ENCODE data around the gene CETP. TPM values are rescaled to one million over a fixed set of nuclear protein-coding genes. Genes with fewer than 3 reads are reported as not detected.

Gene CETP
- total and polyA plus RNA-seq, 9 of the 15 experiments (the other 6 are each of a cell fraction or from before 2014, with no cell fraction given): 0.07 to 0.11 TPM; not detected in 7

DNA sequence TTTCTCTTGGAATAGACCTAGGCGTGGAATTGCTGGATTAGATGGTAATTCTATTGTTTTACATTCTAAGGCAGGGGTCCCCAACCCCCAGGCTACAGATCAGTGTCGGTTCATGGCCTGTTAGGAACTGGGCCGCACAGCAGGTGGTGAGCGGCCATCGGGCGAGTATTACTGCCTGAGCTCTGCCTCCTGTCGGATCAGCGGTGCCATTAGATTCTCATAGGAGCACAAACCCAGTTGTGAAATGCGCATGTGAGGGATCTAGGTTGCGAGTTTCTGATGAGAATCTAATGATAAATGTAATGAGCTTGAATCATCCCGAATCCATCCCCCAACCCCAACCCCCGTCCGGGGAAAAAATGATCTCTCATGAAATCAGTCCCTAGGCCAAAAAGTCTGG lies 50.6 kb downstream of the CETP start:
- Histone ChIP-seq H3K9me3 (replicated peaks; ENCODE audit: control insufficient read depth, insufficient read depth, low read depth, low read length) (no peaks in the 10 kb centered on the region), H3K4me1 (replicated peaks in 1 of 2; ENCODE audit: control insufficient read depth in 2 of 2, insufficient read depth in 2 of 2, low read length in 2 of 2) (no peaks in the 10 kb centered on the region), H3K9ac (ENCODE audit: insufficient read depth in 1 of 2, low read depth in 2 of 2, low read length in 2 of 2) (no peak overlapping the region), H3K79me2 (ENCODE audit: control insufficient read depth, insufficient read depth, low read length) (no peaks in the 10 kb centered on the region), H3K9me1 (ENCODE audit: control insufficient read depth, insufficient read depth, low read length) (no peaks in the 10 kb centered on the region), H3K4me2 (ENCODE audit: insufficient read depth, low read length) (no peak overlapping the region; the same call in 1 of the 2 replicates), H2AFZ (ENCODE audit: low read depth, low read length) (0 out of 2 replicates have a peak overlapping the region, but pooled peaks have one; percentile 3), H4K20me1 (replicated peaks; ENCODE audit: control insufficient read depth, insufficient read depth, low read length) (no peaks in the 10 kb centered on the region), H3K27ac (ENCODE audit: extremely low read depth, low read depth, low read length) (no peak overlapping the region), H3K36me3 (ENCODE audit: control insufficient read depth, insufficient read depth, low read length) (no peaks in the 10 kb centered on the region), H3K4me3 (no peak overlapping the region), H3K27me3 (ENCODE audit: control insufficient read depth in 2 of 2, insufficient read depth in 2 of 2, low read length in 2 of 2) (peaks cover 25 to 28% of the 10 kb centered on the region in 2 experiments)
- 6% methylated on average over 13 of the region's 13 CpGs for WGBS (ENCODE audit: insufficient coverage, low coverage, missing lambda C conversion rate)
- in situ Hi-C loops (cut with MboI): no loop called here
- FAIRE-seq (peak; percentile 32), ATAC-seq (peak; percentile 90), DNase-seq (ENCODE audit: extremely low read depth in 1 of 4, low spot score in 3 of 4) (peak in 1 of 4 experiments; percentile 44)
- BruUV-seq (replicated peaks): no TSS peak
- POLR2A ChIA-PET: interaction anchor here (0.5 to 1.2 kb wide), 2 partner anchors 10 to 747 kb away, joined by 3 to 5 read pairs; no protein-coding TSS in a partner anchor
- intact Hi-C loops (cut with micrococcal nuclease): no loop called here
- CTCF ChIA-PET (ENCODE audit: low intra/inter-chr PET ratio): no interaction called here
- TF ChIP-seq ZNF23 (CRISPR knock-in tag; IDR thresholded peaks at IDR 0.05) (no peak), POLR2AphosphoS5 (IDR thresholded peaks at IDR 0.05; ENCODE audit: control insufficient read depth, insufficient read depth, low read depth, low read length) (no peak), HNRNPUL1 (IDR thresholded peaks at IDR 0.05; ENCODE audit: low read length) (no peak), IFI16 (CRISPR knock-in tag; IDR thresholded peaks at IDR 0.05) (no peak), ZSCAN29 (IDR thresholded peaks at IDR 0.05) (no peak), SRSF3 (IDR thresholded peaks at IDR 0.05; ENCODE audit: insufficient read depth, low read length) (no peak), L3MBTL2 (IDR thresholded peaks at IDR 0.05) (peak; percentile 45; the same call in 1 of the 2 replicates)
- TF ChIP-seq, protein P1, sequence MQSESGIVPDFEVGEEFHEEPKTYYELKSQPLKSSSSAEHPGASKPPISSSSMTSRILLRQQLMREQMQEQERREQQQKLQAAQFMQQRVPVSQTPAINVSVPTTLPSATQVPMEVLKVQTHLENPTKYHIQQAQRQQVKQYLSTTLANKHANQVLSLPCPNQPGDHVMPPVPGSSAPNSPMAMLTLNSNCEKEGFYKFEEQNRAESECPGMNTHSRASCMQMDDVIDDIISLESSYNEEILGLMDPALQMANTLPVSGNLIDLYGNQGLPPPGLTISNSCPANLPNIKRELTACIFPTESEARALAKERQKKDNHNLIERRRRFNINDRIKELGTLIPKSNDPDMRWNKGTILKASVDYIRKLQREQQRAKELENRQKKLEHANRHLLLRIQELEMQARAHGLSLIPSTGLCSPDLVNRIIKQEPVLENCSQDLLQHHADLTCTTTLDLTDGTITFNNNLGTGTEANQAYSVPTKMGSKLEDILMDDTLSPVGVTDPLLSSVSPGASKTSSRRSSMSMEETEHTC (IDR thresholded peaks at IDR 0.05): no peak
- TF ChIP-seq, protein P2, sequence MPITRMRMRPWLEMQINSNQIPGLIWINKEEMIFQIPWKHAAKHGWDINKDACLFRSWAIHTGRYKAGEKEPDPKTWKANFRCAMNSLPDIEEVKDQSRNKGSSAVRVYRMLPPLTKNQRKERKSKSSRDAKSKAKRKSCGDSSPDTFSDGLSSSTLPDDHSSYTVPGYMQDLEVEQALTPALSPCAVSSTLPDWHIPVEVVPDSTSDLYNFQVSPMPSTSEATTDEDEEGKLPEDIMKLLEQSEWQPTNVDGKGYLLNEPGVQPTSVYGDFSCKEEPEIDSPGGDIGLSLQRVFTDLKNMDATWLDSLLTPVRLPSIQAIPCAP (CRISPR knock-in tag; IDR thresholded peaks at IDR 0.05; ENCODE audit: borderline replicate concordance): no peak
- TF ChIP-seq, protein P3, sequence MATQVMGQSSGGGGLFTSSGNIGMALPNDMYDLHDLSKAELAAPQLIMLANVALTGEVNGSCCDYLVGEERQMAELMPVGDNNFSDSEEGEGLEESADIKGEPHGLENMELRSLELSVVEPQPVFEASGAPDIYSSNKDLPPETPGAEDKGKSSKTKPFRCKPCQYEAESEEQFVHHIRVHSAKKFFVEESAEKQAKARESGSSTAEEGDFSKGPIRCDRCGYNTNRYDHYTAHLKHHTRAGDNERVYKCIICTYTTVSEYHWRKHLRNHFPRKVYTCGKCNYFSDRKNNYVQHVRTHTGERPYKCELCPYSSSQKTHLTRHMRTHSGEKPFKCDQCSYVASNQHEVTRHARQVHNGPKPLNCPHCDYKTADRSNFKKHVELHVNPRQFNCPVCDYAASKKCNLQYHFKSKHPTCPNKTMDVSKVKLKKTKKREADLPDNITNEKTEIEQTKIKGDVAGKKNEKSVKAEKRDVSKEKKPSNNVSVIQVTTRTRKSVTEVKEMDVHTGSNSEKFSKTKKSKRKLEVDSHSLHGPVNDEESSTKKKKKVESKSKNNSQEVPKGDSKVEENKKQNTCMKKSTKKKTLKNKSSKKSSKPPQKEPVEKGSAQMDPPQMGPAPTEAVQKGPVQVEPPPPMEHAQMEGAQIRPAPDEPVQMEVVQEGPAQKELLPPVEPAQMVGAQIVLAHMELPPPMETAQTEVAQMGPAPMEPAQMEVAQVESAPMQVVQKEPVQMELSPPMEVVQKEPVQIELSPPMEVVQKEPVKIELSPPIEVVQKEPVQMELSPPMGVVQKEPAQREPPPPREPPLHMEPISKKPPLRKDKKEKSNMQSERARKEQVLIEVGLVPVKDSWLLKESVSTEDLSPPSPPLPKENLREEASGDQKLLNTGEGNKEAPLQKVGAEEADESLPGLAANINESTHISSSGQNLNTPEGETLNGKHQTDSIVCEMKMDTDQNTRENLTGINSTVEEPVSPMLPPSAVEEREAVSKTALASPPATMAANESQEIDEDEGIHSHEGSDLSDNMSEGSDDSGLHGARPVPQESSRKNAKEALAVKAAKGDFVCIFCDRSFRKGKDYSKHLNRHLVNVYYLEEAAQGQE (IDR thresholded peaks at IDR 0.05; ENCODE audit: borderline replicate concordance): peak; percentile 11; the same call in 1 of the 2 replicates
- TF ChIP-seq, protein P3 (CRISPR knock-in tag; IDR thresholded peaks at IDR 0.05; ENCODE audit: low read depth): no peak
- TF ChIP-seq, protein P4, sequence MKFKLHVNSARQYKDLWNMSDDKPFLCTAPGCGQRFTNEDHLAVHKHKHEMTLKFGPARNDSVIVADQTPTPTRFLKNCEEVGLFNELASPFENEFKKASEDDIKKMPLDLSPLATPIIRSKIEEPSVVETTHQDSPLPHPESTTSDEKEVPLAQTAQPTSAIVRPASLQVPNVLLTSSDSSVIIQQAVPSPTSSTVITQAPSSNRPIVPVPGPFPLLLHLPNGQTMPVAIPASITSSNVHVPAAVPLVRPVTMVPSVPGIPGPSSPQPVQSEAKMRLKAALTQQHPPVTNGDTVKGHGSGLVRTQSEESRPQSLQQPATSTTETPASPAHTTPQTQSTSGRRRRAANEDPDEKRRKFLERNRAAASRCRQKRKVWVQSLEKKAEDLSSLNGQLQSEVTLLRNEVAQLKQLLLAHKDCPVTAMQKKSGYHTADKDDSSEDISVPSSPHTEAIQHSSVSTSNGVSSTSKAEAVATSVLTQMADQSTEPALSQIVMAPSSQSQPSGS (CRISPR knock-in tag; IDR thresholded peaks at IDR 0.05): no peak

Data from K562 (cell line).